ENCODE measurements around the gene ULK1.

Gene ULK1

DNA sequence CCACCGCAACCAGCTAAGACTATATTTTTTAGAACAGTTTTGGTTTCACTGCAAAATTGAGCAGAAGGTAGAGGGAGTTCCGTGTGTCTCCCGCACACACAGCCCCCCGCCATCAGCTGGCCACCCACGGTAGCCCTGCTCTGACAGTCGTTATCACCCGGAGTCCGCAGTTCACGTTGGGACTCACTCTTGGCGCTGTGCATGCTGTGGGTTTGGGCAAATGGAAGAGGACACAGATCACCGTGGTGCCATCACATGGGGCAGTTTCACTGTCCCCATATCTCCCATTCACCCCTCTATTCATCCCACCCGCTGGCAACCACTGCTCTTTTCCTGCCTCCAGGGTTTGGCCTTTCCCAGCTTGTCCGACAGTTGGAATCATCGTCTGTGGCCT, 31.8 kb upstream of the ULK1 start:
- Histone ChIP-seq H3K4me1 (ENCODE audit: control insufficient read depth, insufficient read depth, low read length) (peaks cover 6% of the 10 kb centered on the region), H3K27ac (ENCODE audit: low read length) (no peak overlapping the region), H3K4me3 (ENCODE audit: low read length) (no peak overlapping the region), H3K27me3 (ENCODE audit: control insufficient read depth, insufficient read depth, low read length) (no peaks in the 10 kb centered on the region), H3K9me3 (ENCODE audit: control insufficient read depth, insufficient read depth, low read length) (no peaks in the 10 kb centered on the region), H3K36me3 (ENCODE audit: control insufficient read depth, insufficient read depth, low read length) (no peaks in the 10 kb centered on the region)
- WGBS (ENCODE audit: insufficient coverage, insufficient read length), result no CpG with 5 or more reads among the region's 14 CpGs
- no peak for DNase-seq (ENCODE audit: low read depth, low spot score)

DNA sequence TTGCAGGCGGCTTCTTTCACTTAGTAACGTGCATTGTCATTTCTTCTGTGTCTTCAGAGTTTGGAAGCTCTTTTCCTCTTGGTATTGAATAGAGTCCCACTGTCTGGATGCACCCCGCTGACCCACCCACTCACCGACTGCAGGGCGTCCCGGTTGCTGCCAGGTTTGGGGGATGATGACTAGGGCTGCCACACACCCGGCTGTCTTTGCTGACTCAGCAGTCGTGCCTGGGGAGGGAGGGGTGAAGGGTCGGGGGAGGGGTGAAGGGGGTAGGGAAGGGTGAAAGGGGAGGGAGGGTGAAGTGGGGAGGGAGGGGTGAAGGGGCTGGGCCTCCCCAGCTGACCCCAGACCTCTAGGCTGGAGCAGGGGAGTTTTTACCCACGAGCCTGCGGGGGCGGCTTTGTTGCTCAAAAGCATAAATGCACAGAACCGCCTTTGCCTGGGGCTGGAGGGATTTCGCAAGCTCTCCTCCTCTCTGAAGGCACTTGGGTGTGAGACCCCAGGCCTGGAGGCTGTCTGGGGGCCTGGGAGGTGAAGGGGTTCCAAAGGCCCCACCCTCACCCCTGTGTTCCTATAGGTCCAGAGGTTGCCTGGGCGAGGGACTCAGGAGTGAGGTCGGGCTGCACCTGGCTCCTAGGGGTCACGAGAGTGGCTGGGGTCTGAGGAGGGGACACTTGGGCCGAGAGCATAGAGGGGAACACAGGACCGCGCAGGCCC, 31.3 kb upstream of the ULK1 start:
- no CpG with 5 or more reads among the region's 20 CpGs for WGBS (ENCODE audit: insufficient coverage, insufficient read length)
- Histone ChIP-seq H3K4me1 (ENCODE audit: control insufficient read depth, insufficient read depth, low read length) (peaks cover 6% of the 10 kb centered on the region), H3K27ac (ENCODE audit: low read length) (no peak overlapping the region)

DNA sequence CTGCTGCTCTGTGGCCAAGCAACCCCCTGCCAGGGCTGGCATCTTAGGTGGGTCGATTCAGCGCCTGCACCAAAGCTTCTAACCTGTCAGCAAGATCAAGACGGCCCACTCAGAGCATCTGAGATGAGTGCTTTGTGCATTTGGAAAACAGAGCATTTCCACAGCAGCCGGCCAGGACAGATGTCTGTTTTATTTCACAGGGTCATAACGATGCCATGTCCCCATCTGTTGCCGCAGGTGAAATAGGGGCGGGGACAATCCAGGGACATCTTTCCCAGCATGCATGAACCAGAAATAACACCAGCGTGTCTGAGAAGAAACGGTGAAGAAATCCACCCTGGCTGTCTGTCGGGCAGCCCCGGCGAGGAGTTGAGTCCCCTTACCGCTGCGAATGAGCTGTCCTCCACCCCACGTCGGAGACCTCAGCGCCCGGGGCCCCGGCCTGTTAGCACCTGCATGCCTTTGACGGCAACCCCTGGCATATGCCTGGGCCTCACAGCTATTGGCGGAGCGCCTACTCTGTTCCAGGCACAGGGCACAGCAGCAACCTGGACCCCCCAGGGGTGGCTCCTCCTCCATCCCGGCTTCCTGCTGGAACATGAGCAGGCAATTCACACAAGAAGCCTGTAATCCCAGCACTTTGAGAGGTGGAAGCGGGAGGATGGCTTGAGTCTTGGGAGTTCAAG, 30.6 kb upstream of the ULK1 start:
- no CpG with 5 or more reads among the region's 24 CpGs for WGBS (ENCODE audit: insufficient coverage, insufficient read length)
- no peaks in the 10 kb centered on the region; the same call in 1 of the 2 replicates for H3K36me3 ChIP-seq (ENCODE audit: control insufficient read depth, insufficient read depth, low read length)
- no peaks in the 10 kb centered on the region for H3K9me3 ChIP-seq (ENCODE audit: control insufficient read depth, insufficient read depth, low read length)
- no peak overlapping the region for H3K27ac ChIP-seq (ENCODE audit: low read length)
- H3K4me3 ChIP-seq (ENCODE audit: low read length), result no peak overlapping the region
- H3K27me3 ChIP-seq (ENCODE audit: control insufficient read depth, insufficient read depth, low read length), result no peaks in the 10 kb centered on the region
- H3K4me1 ChIP-seq (ENCODE audit: control insufficient read depth, insufficient read depth, low read length), result peaks cover 6% of the 10 kb centered on the region
- no peak for DNase-seq (ENCODE audit: low read depth, low spot score)

More for the DNA sequence above, 31.3 kb upstream of the ULK1 start:
- no peaks in the 10 kb centered on the region for H3K9me3 ChIP-seq (ENCODE audit: control insufficient read depth, insufficient read depth, low read length)
- no peaks in the 10 kb centered on the region for H3K27me3 ChIP-seq (ENCODE audit: control insufficient read depth, insufficient read depth, low read length)
- DNase-seq (ENCODE audit: low read depth, low spot score), result no peak
- H3K4me3 ChIP-seq (ENCODE audit: low read length), result no peak overlapping the region
- no peaks in the 10 kb centered on the region; the same call in 1 of the 2 replicates for H3K36me3 ChIP-seq (ENCODE audit: control insufficient read depth, insufficient read depth, low read length)

DNA sequence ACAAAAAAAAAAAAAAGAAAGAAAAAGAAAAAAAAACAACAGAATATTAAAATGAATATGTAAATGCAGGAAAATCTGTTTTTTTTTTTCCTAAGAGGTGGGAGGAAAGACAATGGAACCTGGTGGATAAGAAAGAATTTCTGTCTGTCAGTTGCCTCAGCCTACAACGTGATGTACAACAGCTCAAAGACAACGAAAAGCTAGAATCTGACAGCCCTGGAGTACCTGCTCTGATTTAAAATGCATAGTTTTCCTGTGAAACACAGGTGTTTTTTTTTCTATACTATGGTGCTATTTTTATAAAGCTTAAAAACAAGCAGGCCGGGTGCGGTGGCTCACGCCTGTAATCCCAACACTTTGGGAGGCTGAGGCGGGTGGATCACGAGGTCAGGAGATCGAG, 30.0 kb upstream of the ULK1 start:
- WGBS (ENCODE audit: insufficient coverage, insufficient read length), result no CpG with 5 or more reads among the region's 8 CpGs
- Histone ChIP-seq H3K27ac (ENCODE audit: low read length) (no peak overlapping the region), H3K9me3 (ENCODE audit: control insufficient read depth, insufficient read depth, low read length) (no peaks in the 10 kb centered on the region)

DNA sequence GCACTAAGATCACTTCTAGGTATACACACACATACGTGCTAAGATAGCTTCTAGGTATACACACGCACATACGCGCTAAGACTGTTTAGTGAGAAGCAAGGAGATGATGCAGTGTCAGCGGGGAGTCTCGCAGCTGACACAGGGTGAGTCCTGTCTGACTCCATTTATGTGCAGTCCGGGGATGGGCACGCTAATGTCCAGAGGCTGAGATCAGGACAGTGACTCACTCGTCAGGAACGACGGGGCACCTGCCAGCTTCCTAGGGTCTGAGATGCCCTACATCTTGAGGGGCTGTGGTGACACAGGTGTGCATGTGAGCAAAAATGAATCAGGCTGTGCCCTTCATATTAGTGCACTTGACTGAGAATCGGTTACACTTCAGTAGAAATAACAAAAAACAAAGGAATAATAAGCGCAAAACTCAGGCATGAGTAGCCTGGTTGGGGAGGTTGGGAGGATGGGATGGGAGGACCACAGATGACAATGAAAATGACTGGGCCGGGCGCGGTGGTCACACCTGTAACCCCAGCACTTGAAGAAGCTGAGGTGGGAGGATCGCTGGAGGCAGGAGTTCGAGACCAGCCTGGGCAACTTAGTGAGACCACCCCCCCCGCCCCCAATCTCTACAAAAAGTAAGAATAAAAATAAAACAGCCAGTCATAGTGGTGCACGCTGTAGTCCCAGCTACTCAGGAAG, 29.1 kb upstream of the ULK1 start:
- Histone ChIP-seq H3K4me3 (ENCODE audit: low read length) (no peak overlapping the region), H3K27ac (ENCODE audit: low read length) (no peak overlapping the region), H3K4me1 (ENCODE audit: control insufficient read depth, insufficient read depth, low read length) (peaks cover 6% of the 10 kb centered on the region), H3K36me3 (ENCODE audit: control insufficient read depth, insufficient read depth, low read length) (no peaks in the 10 kb centered on the region; the same call in 1 of the 2 replicates), H3K9me3 (ENCODE audit: control insufficient read depth, insufficient read depth, low read length) (no peaks in the 10 kb centered on the region), H3K27me3 (ENCODE audit: control insufficient read depth, insufficient read depth, low read length) (no peaks in the 10 kb centered on the region)
- no peak for DNase-seq (ENCODE audit: low read depth, low spot score)
- no CpG with 5 or more reads among the region's 20 CpGs for WGBS (ENCODE audit: insufficient coverage, insufficient read length)

More for the DNA sequence above, 30.0 kb upstream of the ULK1 start:
- Histone ChIP-seq H3K27me3 (ENCODE audit: control insufficient read depth, insufficient read depth, low read length) (no peaks in the 10 kb centered on the region), H3K36me3 (ENCODE audit: control insufficient read depth, insufficient read depth, low read length) (no peaks in the 10 kb centered on the region; the same call in 1 of the 2 replicates), H3K4me1 (ENCODE audit: control insufficient read depth, insufficient read depth, low read length) (peaks cover 6% of the 10 kb centered on the region), H3K4me3 (ENCODE audit: low read length) (no peak overlapping the region)
- DNase-seq (ENCODE audit: low read depth, low spot score), result no peak

DNA sequence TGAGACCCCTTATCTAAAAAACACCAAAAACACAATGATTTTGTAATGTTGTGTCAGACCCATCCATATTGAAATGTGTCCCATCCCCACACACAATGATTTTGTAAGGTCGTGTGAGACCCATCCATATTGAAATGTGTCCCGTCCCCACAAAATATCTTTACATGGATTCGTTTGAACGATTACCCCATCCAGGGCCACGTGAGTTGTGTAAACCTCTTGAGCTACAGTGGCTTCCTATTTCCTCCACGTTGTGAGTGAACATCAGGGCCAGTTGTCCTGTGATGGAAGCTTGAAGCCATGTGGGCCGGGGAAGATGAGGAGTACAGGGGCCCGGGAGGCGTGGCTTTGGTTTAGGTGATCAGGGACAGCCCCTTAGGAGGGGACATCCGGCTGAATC, 27.0 kb upstream of the ULK1 start:
- Histone ChIP-seq H3K4me1 (ENCODE audit: control insufficient read depth, insufficient read depth, low read length) (peaks cover 2% of the 10 kb centered on the region), H3K9me3 (ENCODE audit: control insufficient read depth, insufficient read depth, low read length) (no peaks in the 10 kb centered on the region), H3K27ac (ENCODE audit: low read length) (no peak overlapping the region), H3K4me3 (ENCODE audit: low read length) (no peak overlapping the region), H3K36me3 (ENCODE audit: control insufficient read depth, insufficient read depth, low read length) (no peaks in the 10 kb centered on the region; the same call in 1 of the 2 replicates), H3K27me3 (ENCODE audit: control insufficient read depth, insufficient read depth, low read length) (no peaks in the 10 kb centered on the region)
- no CpG with 5 or more reads among the region's 10 CpGs for whole genome bisulfite sequencing (ENCODE audit: insufficient coverage, insufficient read length)
- no peak for DNase-seq (ENCODE audit: low read depth, low spot score)

DNA sequence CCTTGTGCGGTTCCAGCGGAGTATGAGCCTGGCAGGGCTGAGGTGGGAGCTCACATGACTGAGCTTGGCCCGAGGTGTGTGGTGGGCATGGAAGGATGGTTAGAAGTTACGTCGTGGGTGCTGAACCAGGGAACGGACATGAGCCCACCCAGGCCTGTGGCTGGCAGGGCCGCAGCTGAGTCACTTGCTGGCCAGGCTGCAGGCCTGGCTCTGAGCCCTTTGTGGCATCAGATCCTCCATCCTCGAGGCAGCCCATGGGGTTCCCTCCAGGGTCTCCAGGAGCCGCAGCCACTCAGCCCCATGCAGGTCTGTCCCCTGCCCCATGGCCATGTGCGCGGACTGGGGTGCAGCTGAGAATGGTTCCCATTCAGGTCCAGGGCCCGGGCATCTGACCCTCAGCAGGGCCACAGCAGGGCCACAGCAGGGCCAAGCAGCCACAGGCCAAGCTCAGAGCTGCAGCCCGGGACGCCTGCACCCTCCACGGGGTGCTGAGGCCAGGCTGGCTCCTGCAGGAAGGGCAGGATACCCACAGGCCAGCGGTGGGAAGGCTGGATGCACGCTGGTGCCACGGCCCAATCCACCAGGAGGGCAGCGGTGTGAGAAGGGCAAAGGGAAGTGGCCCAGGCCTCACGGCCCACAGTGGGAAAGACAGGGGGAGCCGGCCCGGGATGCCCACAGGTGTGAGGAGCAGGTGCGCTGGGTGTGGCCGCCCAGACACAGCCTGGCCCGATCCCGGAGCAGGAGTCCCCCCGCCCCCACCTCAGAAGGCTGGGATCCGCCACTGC, 26.3 kb upstream of the ULK1 start:
- H3K27ac ChIP-seq (ENCODE audit: low read length), result no peak overlapping the region
- H3K27me3 ChIP-seq (ENCODE audit: control insufficient read depth, insufficient read depth, low read length), result no peaks in the 10 kb centered on the region
- no CpG with 5 or more reads among the region's 28 CpGs for WGBS (ENCODE audit: insufficient coverage, insufficient read length)
- H3K4me1 ChIP-seq (ENCODE audit: control insufficient read depth, insufficient read depth, low read length), result no peaks in the 10 kb centered on the region; the same call in 1 of the 2 replicates
- H3K36me3 ChIP-seq (ENCODE audit: control insufficient read depth, insufficient read depth, low read length), result no peaks in the 10 kb centered on the region; the same call in 1 of the 2 replicates
- DNase-seq (ENCODE audit: low read depth, low spot score), result no peak
- no peaks in the 10 kb centered on the region for H3K9me3 ChIP-seq (ENCODE audit: control insufficient read depth, insufficient read depth, low read length)
- no peak overlapping the region; the same call in 1 of the 2 replicates for H3K4me3 ChIP-seq (ENCODE audit: low read length)

DNA sequence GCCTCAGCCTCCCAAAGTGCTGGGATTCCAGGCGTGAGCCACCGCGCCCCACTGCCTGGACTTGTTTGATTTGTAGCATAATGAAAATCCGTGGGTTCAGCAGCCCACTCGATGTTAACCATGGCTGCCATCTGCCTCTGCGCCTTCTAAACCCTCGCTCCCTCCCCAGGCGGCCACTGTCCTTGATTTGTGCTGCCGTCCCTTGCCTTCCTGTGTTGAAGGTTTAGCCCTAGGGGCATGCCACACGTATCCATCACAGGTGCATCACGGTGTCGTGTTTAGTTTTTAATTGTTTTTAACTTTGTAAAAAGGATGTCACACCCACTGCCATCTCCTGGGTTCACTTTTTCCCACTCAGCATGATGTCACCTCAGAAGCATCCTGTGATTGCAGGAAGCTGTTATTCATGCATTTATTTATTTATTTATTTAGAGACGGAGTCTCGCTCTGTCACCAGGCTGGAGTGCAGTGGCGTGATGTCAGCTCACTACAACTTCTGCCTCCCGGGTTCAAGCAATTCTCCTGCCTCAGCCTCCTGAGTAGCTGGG, 24.5 kb upstream of the ULK1 start:
- no peaks in the 10 kb centered on the region for H3K4me1 ChIP-seq (ENCODE audit: control insufficient read depth, insufficient read depth, low read length)
- no peaks in the 10 kb centered on the region; the same call in 1 of the 2 replicates for H3K36me3 ChIP-seq (ENCODE audit: control insufficient read depth, insufficient read depth, low read length)
- DNase-seq (ENCODE audit: low read depth, low spot score), result no peak
- no peak overlapping the region for H3K4me3 ChIP-seq (ENCODE audit: low read length)
- no peaks in the 10 kb centered on the region for H3K27me3 ChIP-seq (ENCODE audit: control insufficient read depth, insufficient read depth, low read length)
- no CpG with 5 or more reads among the region's 16 CpGs for WGBS (ENCODE audit: insufficient coverage, insufficient read length)
- no peak overlapping the region for H3K27ac ChIP-seq (ENCODE audit: low read length)
- no peaks in the 10 kb centered on the region for H3K9me3 ChIP-seq (ENCODE audit: control insufficient read depth, insufficient read depth, low read length)

DNA sequence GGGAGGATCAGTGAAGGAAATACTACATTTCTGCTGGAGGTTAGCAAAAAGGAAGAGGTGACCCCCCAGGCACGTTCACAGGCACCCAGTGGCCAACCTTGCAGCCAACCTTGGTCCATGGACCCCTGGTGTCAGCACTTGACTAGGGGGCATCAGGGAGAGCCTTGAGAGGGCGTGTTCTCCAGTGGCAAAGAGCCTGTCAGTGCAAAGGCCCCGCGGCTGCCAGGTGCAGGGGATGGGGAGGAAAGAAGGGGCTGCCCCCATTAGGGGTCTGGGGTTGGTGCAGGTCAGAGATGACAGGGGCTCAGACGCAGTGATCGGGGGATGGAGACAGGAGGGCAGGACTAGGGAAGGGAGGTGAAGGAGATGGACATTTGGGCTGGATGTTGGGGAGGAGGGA, 22.7 kb upstream of the ULK1 start:
- Histone ChIP-seq H3K4me1 (ENCODE audit: control insufficient read depth, insufficient read depth, low read length) (no peaks in the 10 kb centered on the region), H3K27me3 (ENCODE audit: control insufficient read depth, insufficient read depth, low read length) (no peaks in the 10 kb centered on the region), H3K36me3 (ENCODE audit: control insufficient read depth, insufficient read depth, low read length) (no peaks in the 10 kb centered on the region; the same call in 1 of the 2 replicates), H3K9me3 (ENCODE audit: control insufficient read depth, insufficient read depth, low read length) (no peaks in the 10 kb centered on the region), H3K4me3 (ENCODE audit: low read length) (no peak overlapping the region), H3K27ac (ENCODE audit: low read length) (no peak overlapping the region)
- DNase-seq (ENCODE audit: low read depth, low spot score), result no peak
- WGBS (ENCODE audit: insufficient coverage, insufficient read length), result no CpG with 5 or more reads among the region's 6 CpGs

Data from iPS DF 6.9 (cell line).